ENCODE data around the gene OSBPL5.

Gene OSBPL5

DNA sequence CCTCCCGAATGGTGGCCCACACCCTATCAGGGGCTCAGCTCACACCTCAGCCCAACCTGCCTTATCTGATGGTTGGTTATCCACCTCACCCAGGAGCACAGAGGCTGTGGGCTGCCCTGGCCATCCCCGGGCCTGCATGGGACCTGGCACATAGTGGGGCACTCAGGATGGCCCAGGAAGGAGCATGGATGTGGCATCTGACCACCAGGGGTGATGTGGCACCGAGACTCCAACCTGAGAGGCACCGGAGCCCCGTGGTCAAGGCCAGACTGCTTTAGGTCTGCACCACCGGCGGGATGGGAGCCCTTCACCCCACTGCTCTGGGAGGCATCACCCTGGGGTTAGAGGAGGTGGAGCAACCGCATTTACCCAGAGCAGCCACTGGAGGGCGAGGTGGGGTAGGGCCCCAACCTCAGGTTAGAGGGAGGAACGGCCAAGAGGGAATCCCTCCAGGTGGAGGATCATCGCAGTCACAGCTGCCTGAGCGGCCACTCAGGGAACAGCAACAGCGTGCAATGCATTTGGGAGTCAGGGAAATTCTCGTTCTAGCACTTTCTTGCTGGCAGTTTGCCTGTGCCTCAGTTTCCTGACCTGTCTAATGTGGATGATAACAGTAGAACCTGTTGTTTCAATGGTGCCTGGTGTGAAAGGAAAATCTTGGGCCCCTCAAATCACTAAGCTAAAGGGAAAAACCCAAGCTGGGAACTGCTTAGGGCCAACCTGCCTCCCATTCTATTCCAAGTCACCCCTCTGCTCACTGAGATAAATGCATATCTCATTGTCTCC is 55.0 kb downstream of the OSBPL5 start:
- peak; percentile 78 for DNase-seq (ENCODE audit: low spot score)
- H3K27ac ChIP-seq = peak overlapping the region; percentile 6
- CTCF ChIA-PET = interaction anchor here (0.6 to 0.8 kb wide), 4 partner anchors 19 to 107 kb away, joined by 3 to 6 read pairs (median 4); no protein-coding TSS in a partner anchor
- POLR2A ChIA-PET (ENCODE audit: low non-redundant PET) = interaction anchor here (0.6 kb wide), 1 partner anchor 124 kb away, joined by 3 read pairs; no protein-coding TSS in a partner anchor
- peak; percentile 61 for TF ChIP-seq CTCF (conservative IDR thresholded peaks at IDR 0.05; ENCODE audit: low read depth)

GRCh38 chr11:3109434-3109833 is 55.7 kb downstream of the OSBPL5 start:
- ChIA-PET POLR2A (ENCODE audit: low non-redundant PET) (no interaction called here), CTCF (interaction anchor here (0.6 to 0.8 kb wide), 2 partner anchors 31 to 107 kb away, joined by 3 read pairs; no protein-coding TSS in a partner anchor)
- no peak for TF ChIP-seq CTCF (conservative IDR thresholded peaks at IDR 0.05; ENCODE audit: low read depth)
- peak overlapping the region; percentile 14; the same call in 1 of the 2 replicates for H3K27ac ChIP-seq
- DNase-seq (ENCODE audit: low spot score) = no peak

DNA sequence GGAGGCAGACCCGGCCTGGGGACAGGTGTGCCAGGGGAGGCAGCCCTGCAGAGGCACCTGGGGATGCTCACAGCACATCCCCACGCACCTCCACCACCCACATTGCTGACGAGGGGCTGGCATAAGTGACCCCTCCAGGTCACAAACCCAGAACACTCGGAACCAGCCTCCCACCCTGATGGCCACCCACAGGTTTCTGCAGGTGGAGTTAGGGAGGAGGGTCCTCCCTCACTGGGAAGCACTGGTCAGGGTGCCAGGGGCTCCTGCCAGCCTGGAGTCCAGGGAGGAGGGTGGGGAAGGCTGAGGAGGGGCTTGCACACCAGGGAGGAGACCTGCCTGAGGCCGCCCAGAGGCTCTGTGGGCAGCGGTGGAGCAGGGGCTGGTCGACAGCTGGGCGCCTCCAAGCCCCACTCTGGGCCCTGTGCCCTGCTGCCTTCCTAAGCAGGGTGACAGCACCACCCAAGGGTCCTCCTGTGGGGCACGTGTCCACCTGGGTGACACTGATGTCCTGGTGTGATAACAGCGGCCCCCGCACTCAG is 56.9 kb downstream of the OSBPL5 start:
- no peak overlapping the region for H3K27ac ChIP-seq
- ChIA-PET CTCF (no interaction called here), POLR2A (ENCODE audit: low non-redundant PET) (no interaction called here)
- TF ChIP-seq CTCF (conservative IDR thresholded peaks at IDR 0.05; ENCODE audit: low read depth) = no peak
- DNase-seq (ENCODE audit: low spot score) = no peak

DNA sequence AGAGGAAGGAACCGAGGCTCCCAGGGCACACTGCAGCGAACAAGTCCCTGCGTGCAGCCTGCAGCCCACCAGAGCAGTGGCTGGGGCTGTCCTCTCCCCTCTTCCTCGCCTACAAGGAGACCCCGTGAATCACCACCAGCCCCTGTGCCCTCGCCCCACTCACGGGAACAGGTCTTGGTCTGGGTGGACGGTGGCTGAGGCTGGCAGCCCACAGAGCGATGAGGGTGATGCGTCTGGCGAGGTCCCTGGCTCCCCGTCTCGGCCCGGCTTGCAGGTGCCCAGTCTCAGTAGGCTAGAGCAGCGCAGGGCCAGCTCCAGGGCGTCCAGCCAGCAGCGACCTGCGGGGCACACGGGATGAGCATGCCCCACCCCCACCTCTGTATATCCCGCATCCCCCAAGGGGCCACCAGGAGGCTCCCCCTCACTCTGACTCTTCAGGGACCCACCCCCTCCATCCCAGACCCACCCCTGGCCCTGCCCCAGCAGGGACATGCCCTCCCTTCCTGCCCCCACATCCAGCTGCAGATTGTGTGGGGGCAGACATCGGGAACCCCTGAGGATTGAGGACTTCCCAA is 57.4 kb downstream of the OSBPL5 start:
- DNase-seq (ENCODE audit: low spot score) = no peak
- POLR2A ChIA-PET (ENCODE audit: low non-redundant PET) = no interaction called here
- CTCF ChIA-PET = no interaction called here
- TF ChIP-seq CTCF (conservative IDR thresholded peaks at IDR 0.05; ENCODE audit: low read depth) = no peak
- no peak overlapping the region for H3K27ac ChIP-seq

GRCh38 chr11:3106736-3107524 is 58.2 kb downstream of the OSBPL5 start:
- H3K27ac ChIP-seq = no peak overlapping the region
- no peak for DNase-seq (ENCODE audit: low spot score)
- no peak for TF ChIP-seq CTCF (conservative IDR thresholded peaks at IDR 0.05; ENCODE audit: low read depth)
- ChIA-PET CTCF (no interaction called here), POLR2A (ENCODE audit: low non-redundant PET) (no interaction called here)

All from RWPE1 (cell line).